RWPE1 (cell line): ENCODE measurements around the gene FBXO10.

Experiments used
- CTCF ChIA-PET: fragments of 350-600 bp; sonication (Branson Sonifier 250); formaldehyde crosslinking; extraction: SDS; loops from one replicate; lab custom pipeline; 2021; lab: Yijun Ruan, JAX
- POLR2A ChIA-PET: fragments of 400-600 bp; formaldehyde crosslinking; extraction: SDS; loops from one replicate; lab custom pipeline; 2020; ENCODE audit warnings: antibody characterized with exemption; ENCODE audit not compliant: low non-redundant PET; lab: Yijun Ruan, JAX
- DNase-seq: peaks from one replicate; pipeline ENCODE4 v3.0.0; 2012; ENCODE audit warnings: low spot score
- H3K27ac ChIP-seq: fragments of 450-650 bp; 2 replicates; pipeline ENCODE4 v1.5.1; 2017
- CTCF ChIP-seq: fragments of 450-650 bp; conservative IDR thresholded peaks from 2 replicates; pipeline ENCODE4 v1.5.1; 2017; ENCODE audit warnings: low read depth, mild to moderate bottlenecking

FBXO10 gene

DNA sequence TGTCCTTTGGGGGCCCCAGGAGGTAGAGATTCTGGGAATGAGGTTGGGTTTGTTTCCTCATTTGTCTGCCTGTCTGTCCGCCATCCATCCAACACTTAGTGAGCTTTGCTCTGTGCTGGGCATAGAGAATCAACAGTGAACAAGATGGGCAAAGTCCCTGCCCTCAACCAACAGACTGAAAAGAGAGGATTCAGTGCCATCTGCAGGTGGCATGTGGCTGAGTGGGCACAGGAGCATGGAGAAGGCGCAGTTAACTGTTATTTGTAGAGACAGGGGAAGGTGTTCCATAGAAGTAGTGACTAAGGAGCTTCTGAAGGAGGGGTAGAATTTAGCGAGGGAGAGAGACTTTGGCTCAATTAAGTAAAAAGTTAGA lies 67.4 kb downstream of the FBXO10 start:
- POLR2A ChIA-PET, result no interaction called here

GRCh38 chr9:37508135-37508833 lies 67.9 kb downstream of the FBXO10 start:
- POLR2A ChIA-PET, result no interaction called here
- no peak for TF ChIP-seq CTCF
- CTCF ChIA-PET, result interaction anchor here (0.7 kb wide), 1 partner anchor 837 kb away, joined by 3 read pairs; no protein-coding TSS in a partner anchor
- H3K27ac ChIP-seq, result peak overlapping the region; percentile 31
- no peak for DNase-seq

More for the DNA sequence above, 67.4 kb downstream of the FBXO10 start:
- TF ChIP-seq CTCF, result no peak
- DNase-seq, result no peak
- H3K27ac ChIP-seq, result peak overlapping the region; percentile 31
- CTCF ChIA-PET, result interaction anchor here (0.7 kb wide), 2 partner anchors 51 to 837 kb away, joined by 3 read pairs; no protein-coding TSS in a partner anchor

DNA sequence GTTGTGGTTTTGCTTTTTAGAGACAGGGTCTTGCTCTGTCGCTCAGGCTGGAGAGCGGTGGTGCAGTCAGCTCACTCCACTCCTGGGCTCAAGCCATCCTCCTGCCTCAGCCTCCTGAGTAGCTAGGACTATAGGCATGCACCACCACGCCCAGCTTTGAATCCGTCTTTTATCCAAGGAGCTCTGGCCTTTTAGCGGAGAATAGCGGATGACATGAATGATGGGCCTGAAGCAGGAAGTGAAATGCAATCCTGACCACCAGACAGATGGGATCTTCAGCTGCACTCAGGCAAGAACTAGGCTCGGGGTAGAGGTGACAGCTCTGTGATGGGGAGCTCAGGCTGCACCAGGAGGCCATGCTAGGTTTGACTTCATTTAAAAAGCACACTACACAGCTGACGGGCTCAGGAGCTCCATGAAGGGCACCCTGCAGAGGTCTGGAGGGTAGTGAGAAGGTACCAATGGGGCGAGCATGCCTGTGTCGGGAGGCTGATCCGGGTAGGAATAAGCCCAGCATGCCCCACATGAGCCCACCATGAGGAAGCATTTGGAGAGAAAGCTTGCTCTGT lies 68.5 kb downstream of the FBXO10 start:
- DNase-seq, result no peak
- ChIA-PET POLR2A (no interaction called here), CTCF (no interaction called here)
- no peak for TF ChIP-seq CTCF
- peak overlapping the region; percentile 31 for H3K27ac ChIP-seq

DNA sequence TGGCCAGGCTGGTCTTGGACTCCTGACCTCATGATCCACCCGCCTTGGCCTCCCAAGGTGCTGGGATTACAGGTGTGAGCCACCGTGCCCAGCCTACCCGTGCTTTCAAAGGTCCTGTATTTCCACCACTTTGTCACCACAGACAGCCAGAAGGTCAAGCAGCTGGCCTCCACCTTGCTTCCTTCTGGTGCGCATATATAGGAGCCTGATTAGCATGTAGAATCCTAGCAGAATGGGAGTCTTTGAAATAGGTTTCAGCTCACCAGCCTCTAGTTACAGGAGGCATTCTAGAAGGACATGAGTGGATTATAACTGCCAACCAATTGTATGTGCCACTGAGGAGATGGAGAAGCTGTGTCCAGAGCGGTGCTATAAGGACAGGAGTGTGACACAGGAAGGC lies 71.6 kb downstream of the FBXO10 start:
- ChIA-PET POLR2A (no interaction called here), CTCF (interaction anchor here (0.6 to 0.9 kb wide), 2 partner anchors 23 to 87 kb away, joined by 4 to 6 read pairs; no protein-coding TSS in a partner anchor)
- DNase-seq, result no peak
- peak overlapping the region; percentile 22; the same call in 1 of the 2 replicates for H3K27ac ChIP-seq
- no peak for TF ChIP-seq CTCF

- H3K27ac ChIP-seq, result peak overlapping the region; percentile 22
- ChIA-PET CTCF (interaction anchor here (0.9 kb wide), 1 partner anchor 22 kb away, joined by 4 read pairs; no protein-coding TSS in a partner anchor), POLR2A (interaction anchor here (0.6 kb wide), 1 partner anchor 261 kb away, joined by 3 read pairs; no protein-coding TSS in a partner anchor)
- TF ChIP-seq CTCF, result no peak
- no peak for DNase-seq
Measured at GRCh38 chr9:37503736-37504135, 72.4 kb downstream of the FBXO10 start.

DNA sequence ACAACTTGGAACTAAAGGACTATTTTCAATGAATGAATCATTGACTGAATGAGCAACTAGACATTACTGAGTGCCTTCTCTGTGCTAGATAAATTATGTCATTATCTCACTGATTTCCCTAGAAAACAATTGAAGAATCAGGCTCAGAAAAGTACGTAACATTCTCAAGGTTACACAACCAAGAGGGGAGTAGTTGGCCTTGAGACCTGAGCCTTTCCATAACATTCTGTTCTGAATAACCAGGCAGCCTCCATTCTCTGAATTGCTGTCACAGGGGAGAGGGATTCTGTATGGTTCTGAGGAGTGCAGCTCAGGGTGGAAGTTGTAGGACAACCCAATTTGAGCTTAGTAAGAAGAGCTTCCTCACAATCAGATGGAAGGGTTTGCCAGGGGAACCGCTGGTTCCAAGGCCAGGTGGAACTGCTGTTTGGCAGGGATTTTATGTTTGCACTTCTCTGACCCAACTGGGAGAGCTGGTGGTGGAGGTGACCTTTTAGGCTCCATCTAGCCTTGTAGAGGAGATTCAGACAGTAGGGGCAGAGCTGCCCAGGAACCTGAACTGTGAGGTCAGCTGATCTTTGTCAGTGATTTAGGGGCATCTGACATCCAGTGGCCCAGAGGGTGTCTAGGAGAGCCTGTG lies 74.1 kb downstream of the FBXO10 start:
- H3K27ac ChIP-seq, result no peak overlapping the region
- TF ChIP-seq CTCF, result no peak
- no peak for DNase-seq
- ChIA-PET CTCF (no interaction called here), POLR2A (no interaction called here)
